ENCODE results near the gene TEX28. TPM values are rescaled to one million over a fixed set of nuclear protein-coding genes. Genes with fewer than 3 reads are reported as not detected.
"Not testable (repeated sequence)": the region's sequence is repeated elsewhere in the genome, so short reads cannot be mapped to it uniquely, and the experiment has no call there.

Gene TEX28, protein sequence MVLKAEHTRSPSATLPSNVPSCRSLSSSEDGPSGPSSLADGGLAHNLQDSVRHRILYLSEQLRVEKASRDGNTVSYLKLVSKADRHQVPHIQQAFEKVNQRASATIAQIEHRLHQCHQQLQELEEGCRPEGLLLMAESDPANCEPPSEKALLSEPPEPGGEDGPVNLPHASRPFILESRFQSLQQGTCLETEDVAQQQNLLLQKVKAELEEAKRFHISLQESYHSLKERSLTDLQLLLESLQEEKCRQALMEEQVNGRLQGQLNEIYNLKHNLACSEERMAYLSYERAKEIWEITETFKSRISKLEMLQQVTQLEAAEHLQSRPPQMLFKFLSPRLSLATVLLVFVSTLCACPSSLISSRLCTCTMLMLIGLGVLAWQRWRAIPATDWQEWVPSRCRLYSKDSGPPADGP
- total RNA-seq = not detected in 2 replicates
- polyA plus RNA-seq = not detected in 2 replicates
- polyA plus RNA-seq (2012) = not detected in 2 replicates
- not detected in 2 replicates for polyA minus RNA-seq (ENCODE audit: low replicate concordance)

DNA sequence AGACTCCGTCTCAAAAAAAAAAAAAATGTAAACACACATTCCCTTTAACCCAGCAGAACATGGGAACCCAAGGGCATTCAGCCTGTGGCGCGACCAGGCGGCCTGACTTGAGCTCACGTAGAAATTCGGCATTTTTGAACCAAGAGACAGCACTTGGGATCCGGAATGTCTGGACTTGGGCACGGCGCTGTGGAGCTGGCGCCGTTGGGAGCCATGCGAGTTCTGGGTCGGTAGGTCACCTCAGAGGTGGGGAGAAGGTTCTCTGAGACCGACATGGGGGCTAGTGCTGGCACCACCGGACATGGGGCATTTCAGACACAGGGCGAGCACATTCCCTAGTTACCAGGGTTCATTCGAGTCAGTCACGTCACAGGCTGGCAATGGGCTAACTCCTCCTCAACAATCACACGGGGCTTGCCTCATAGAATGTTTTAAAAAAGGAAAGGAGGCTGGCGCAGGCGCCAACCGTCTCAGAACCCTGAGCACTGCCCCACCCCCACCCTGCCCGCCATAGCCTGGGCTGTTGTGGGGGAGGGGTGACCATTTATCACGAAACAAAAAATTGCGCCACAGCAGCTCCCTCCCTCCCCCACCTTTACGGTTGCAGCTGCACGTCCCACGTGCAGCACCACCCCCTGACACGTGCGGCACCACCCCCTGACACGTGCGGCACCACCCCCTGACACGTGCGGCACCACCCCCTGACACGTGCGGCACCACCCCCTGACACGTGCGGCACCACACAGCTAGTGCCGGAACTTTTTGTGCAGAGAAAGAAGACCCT is at the start of gene TEX28:
TEX28 (minus strand) TSS at position 334 of the 784 bp plus-strand sequence. CDS start 3,007 bp downstream, outside the sequence.
- Histone ChIP-seq H3K27me3 (ENCODE audit: control insufficient read depth, insufficient read depth, low read length) (no peaks in the 10 kb centered on the region), H3K4me1 (ENCODE audit: control insufficient read depth, extremely low read depth, insufficient read depth, low read length) (no peaks in the 10 kb centered on the region), H3K27ac (ENCODE audit: insufficient read depth, low read length) (no peak within 1 kb of the TSS), H3K4me3 (replicated peaks in 1 of 4; ENCODE audit: control extremely low read depth in 1 of 4, insufficient read depth in 1 of 4, low read depth in 3 of 4, low read length in 4 of 4) (no peak within 1 kb of the TSS), H3K9ac (ENCODE audit: insufficient read depth, low read length) (no peak within 1 kb of the TSS), H2AFZ (ENCODE audit: low read length) (no peak within 1 kb of the TSS), H3K9me3 (ENCODE audit: control insufficient read depth, insufficient read depth, low read depth, low read length) (no peaks in the 10 kb centered on the region), H3K79me2 (ENCODE audit: control insufficient read depth, insufficient read depth, low read length) (no peaks in the 10 kb centered on the region), H3K4me2 (ENCODE audit: extremely low read depth, insufficient read depth, low read length) (no peak within 1 kb of the TSS), H4K20me1 (ENCODE audit: control insufficient read depth, extremely low read depth, insufficient read depth, low read length) (no peaks in the 10 kb centered on the region), H3K36me3 (ENCODE audit: control insufficient read depth, insufficient read depth, low read length) (no peaks in the 10 kb centered on the region)
- DNase-seq (ENCODE audit: low read depth in 2 of 2) = no peak
- no peak for TF ChIP-seq EZH2 (IDR thresholded peaks at IDR 0.05; ENCODE audit: low read length, missing control alignments)
- TF ChIP-seq, protein P1, sequence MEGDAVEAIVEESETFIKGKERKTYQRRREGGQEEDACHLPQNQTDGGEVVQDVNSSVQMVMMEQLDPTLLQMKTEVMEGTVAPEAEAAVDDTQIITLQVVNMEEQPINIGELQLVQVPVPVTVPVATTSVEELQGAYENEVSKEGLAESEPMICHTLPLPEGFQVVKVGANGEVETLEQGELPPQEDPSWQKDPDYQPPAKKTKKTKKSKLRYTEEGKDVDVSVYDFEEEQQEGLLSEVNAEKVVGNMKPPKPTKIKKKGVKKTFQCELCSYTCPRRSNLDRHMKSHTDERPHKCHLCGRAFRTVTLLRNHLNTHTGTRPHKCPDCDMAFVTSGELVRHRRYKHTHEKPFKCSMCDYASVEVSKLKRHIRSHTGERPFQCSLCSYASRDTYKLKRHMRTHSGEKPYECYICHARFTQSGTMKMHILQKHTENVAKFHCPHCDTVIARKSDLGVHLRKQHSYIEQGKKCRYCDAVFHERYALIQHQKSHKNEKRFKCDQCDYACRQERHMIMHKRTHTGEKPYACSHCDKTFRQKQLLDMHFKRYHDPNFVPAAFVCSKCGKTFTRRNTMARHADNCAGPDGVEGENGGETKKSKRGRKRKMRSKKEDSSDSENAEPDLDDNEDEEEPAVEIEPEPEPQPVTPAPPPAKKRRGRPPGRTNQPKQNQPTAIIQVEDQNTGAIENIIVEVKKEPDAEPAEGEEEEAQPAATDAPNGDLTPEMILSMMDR (conservative IDR thresholded peaks at IDR 0.05 in 1 of 2, IDR thresholded peaks at IDR 0.05 in 1 of 2; ENCODE audit: low read depth in 1 of 2, low read length in 2 of 2) = no peak

DNA sequence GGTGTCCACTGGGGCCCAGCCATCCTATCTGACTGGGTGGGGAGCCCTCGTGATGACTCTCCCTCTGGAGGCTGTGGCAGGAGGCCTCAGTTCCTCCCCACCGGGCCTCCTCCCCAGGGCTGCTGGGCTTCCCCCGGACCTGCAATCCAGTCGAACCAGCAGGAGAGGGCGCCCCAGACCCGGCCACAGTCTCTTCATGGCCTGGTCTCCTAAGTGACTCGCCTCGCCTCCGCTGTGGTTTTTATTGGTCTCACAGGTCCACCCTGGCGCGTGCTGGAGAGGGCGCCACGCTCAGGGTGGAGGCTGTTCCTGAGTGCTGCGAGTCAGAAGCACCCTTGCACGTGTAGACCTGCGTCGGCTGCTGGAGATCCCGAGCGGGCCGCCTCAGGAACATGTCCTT is 48.7 kb upstream of the TEX28 start:
- not testable (repeated sequence) for H3K9me3 ChIP-seq (ENCODE audit: control insufficient read depth, insufficient read depth, low read depth, low read length); H3K27me3 ChIP-seq (ENCODE audit: control insufficient read depth, insufficient read depth, low read length); H3K27ac ChIP-seq (ENCODE audit: insufficient read depth, low read length); H3K4me1 ChIP-seq (ENCODE audit: control insufficient read depth, extremely low read depth, insufficient read depth, low read length); H3K4me2 ChIP-seq (ENCODE audit: extremely low read depth, insufficient read depth, low read length); H3K4me3 ChIP-seq (replicated peaks in 1 of 4; ENCODE audit: control extremely low read depth in 1 of 4, insufficient read depth in 1 of 4, low read depth in 3 of 4, low read length in 4 of 4); H2AFZ ChIP-seq (ENCODE audit: low read length); H3K9ac ChIP-seq (ENCODE audit: insufficient read depth, low read length); DNase-seq (ENCODE audit: low read depth in 2 of 2); H4K20me1 ChIP-seq (ENCODE audit: control insufficient read depth, extremely low read depth, insufficient read depth, low read length); H3K36me3 ChIP-seq (ENCODE audit: control insufficient read depth, insufficient read depth, low read length); H3K79me2 ChIP-seq (ENCODE audit: control insufficient read depth, insufficient read depth, low read length)

DNA sequence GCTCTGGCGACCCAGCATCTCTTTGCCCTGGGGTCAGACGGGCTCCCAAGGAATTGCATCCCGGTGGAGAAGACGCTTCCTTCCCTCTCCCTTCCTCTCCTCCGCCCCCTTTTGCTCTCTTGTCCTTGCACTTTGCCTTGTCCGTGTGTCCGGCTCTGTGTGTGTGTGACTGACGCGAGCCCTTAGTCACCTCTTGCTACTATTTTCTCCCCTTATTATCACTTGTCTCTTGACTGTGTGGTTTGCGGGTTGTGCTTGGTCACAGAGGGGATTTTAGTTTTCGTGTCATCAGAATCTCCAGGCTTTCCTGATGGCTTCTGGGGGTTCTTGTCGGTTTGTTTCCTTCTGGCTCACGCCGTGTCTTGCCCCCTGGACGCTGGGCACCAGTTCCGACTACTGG is 48.1 kb upstream of the TEX28 start:
- not testable (repeated sequence) for DNase-seq (ENCODE audit: low read depth in 2 of 2); H3K4me3 ChIP-seq (replicated peaks in 1 of 4; ENCODE audit: control extremely low read depth in 1 of 4, insufficient read depth in 1 of 4, low read depth in 3 of 4, low read length in 4 of 4); H2AFZ ChIP-seq (ENCODE audit: low read length); H3K4me2 ChIP-seq (ENCODE audit: extremely low read depth, insufficient read depth, low read length); H3K27ac ChIP-seq (ENCODE audit: insufficient read depth, low read length); H3K36me3 ChIP-seq (ENCODE audit: control insufficient read depth, insufficient read depth, low read length); H3K4me1 ChIP-seq (ENCODE audit: control insufficient read depth, extremely low read depth, insufficient read depth, low read length); H3K27me3 ChIP-seq (ENCODE audit: control insufficient read depth, insufficient read depth, low read length); H3K79me2 ChIP-seq (ENCODE audit: control insufficient read depth, insufficient read depth, low read length); H3K9ac ChIP-seq (ENCODE audit: insufficient read depth, low read length); H3K9me3 ChIP-seq (ENCODE audit: control insufficient read depth, insufficient read depth, low read depth, low read length); H4K20me1 ChIP-seq (ENCODE audit: control insufficient read depth, extremely low read depth, insufficient read depth, low read length)

DNA sequence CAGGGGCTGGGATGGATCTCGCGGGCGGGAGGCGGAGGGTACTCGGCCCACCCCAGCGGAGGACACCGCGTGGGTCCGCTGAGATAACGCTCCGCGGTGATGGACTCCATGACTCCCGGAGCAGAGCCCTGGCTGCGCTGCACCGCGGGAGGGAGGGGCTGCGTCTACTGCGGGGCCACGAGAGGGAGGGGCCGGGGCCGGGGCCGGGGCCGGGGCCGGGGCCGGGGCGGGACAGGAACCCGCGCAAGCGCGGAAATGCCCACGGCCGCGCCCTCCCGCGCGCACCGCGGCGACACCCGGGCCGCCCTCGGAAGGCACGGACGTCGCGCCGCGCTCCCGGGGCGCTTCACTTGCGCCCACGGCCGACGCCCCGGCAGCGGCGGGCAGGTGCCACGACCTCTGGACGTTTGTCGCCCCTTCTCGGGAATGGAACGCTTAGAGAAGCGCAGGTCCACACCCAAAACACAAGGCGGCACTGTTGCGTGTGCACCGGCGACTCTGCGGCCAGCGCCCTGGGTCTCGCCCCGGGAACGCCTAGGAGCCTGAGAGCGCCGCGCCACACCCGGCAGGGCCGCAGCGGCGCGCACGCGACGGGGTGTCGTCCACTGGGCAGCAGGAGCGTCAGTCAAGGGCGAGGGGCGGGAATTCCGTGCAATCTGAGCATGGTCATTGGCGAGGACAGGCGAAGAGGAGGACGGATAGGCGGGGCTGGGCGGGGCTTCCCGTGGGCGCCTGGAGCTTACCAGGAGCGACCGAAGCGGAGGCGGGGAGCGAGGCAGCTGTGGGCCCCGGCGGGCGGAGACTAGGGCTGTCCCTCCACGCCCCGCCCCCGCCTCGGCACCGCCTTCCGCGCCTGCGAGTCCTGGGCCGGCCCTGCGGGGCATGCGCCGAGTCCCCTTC is 46.7 kb upstream of the TEX28 start:
- not testable (repeated sequence) for H3K27ac ChIP-seq (ENCODE audit: insufficient read depth, low read length); H3K4me3 ChIP-seq (replicated peaks in 1 of 4; ENCODE audit: control extremely low read depth in 1 of 4, insufficient read depth in 1 of 4, low read depth in 3 of 4, low read length in 4 of 4)

More for the DNA sequence above, 46.7 kb upstream of the TEX28 start:
- H4K20me1 ChIP-seq (ENCODE audit: control insufficient read depth, extremely low read depth, insufficient read depth, low read length); H3K9me3 ChIP-seq (ENCODE audit: control insufficient read depth, insufficient read depth, low read depth, low read length); DNase-seq (ENCODE audit: low read depth in 2 of 2); H3K79me2 ChIP-seq (ENCODE audit: control insufficient read depth, insufficient read depth, low read length); H3K4me2 ChIP-seq (ENCODE audit: extremely low read depth, insufficient read depth, low read length); H3K36me3 ChIP-seq (ENCODE audit: control insufficient read depth, insufficient read depth, low read length); H3K27me3 ChIP-seq (ENCODE audit: control insufficient read depth, insufficient read depth, low read length); H3K4me1 ChIP-seq (ENCODE audit: control insufficient read depth, extremely low read depth, insufficient read depth, low read length); H2AFZ ChIP-seq (ENCODE audit: low read length); H3K9ac ChIP-seq (ENCODE audit: insufficient read depth, low read length): not testable (repeated sequence)
